Lung (tissue), 12 donors: ENCODE data around the gene PPM1N. TPM values are rescaled to one million over a fixed set of nuclear protein-coding genes. Genes with fewer than 3 reads are reported as not detected.

ENCODE experiments used
- ATAC-seq: fragments of 200-7000 bp; cut with Tn5 transposase; one replicate; pipeline ENCODE4 v1.9.1; 2020; ENCODE audit warnings: moderate number of reproducible peaks; ENCODE audit not compliant: insufficient read depth, low FRiP score
- DNase-seq, 3 donors: peaks; one replicate each; pipeline ENCODE4 v3.0.0-alpha.2; 2013 to 2017
- H3K27ac ChIP-seq, 2 donors: one replicate each; pipeline ENCODE4 v1.5.1; 2013; ENCODE audit warnings: mild to moderate bottlenecking in 2 of 2, moderate library complexity in 2 of 2, control low read depth in 1 of 2, inconsistent platforms in 1 of 2, low read depth in 1 of 2, low read length in 1 of 2
- H3K27me3 ChIP-seq, 3 donors: one replicate each; pipeline ENCODE4 v1.5.1; 2013; ENCODE audit warnings: low read length in 2 of 3; ENCODE audit not compliant: control insufficient read depth in 3 of 3, insufficient read depth in 3 of 3
- H3K36me3 ChIP-seq, 4 donors: one replicate each; pipeline ENCODE4 v1.5.1; 2013; ENCODE audit warnings: low read length in 4 of 4, mild to moderate bottlenecking in 1 of 4, moderate library complexity in 1 of 4; ENCODE audit not compliant: control insufficient read depth in 4 of 4, insufficient read depth in 4 of 4
- H3K4me1 ChIP-seq, 5 donors: one replicate each; pipeline ENCODE4 v1.5.1; 2013; ENCODE audit warnings: low read length in 5 of 5, mild to moderate bottlenecking in 2 of 5, moderate library complexity in 1 of 5; ENCODE audit not compliant: control insufficient read depth in 5 of 5, insufficient read depth in 5 of 5
- H3K4me3 ChIP-seq: one replicate; pipeline ENCODE4 v1.5.1; 2013; ENCODE audit warnings: mild to moderate bottlenecking, control low read depth, moderate library complexity
- H3K9ac ChIP-seq, 2 donors: one replicate each; pipeline ENCODE4 v1.5.1; 2013; ENCODE audit warnings: low read length in 2 of 2, control low read depth in 1 of 2; ENCODE audit not compliant: insufficient read depth in 1 of 2
- H3K9me3 ChIP-seq, 4 donors: one replicate each; pipeline ENCODE4 v1.5.1; 2013; ENCODE audit warnings: low read length in 3 of 4, mild to moderate bottlenecking in 1 of 4, moderate library complexity in 1 of 4; ENCODE audit not compliant: control insufficient read depth in 4 of 4, insufficient read depth in 3 of 4
- WGBS, 2 donors: extraction: QIAGEN DNeasy Blood & Tissue Kit; methylation state at CpG; one replicate each; pipeline ENCODE4 v1.1.7; 2013; 5-methylcytosine and 5-hydroxymethylcytosine counted together
- polyA plus RNA-seq, 2 donors: library from polyadenylated mRNA; stranded (reverse); fragments of 200-250 nt; gene quantifications; one replicate each; pipeline ENCODE4 v1.2.1, GENCODE V29; 2013
- total RNA-seq, 2 donors: library from RNA; depleted of rRNA in 1 of 2; stranded (reverse); fragments of >200 nt in 1 of 2; gene quantifications; one replicate each; pipeline ENCODE4 v1.2.1, GENCODE V29; 2014 to 2021
- TF ChIP-seq, protein P1 (sequence below): IDR thresholded peaks from 2 replicates; pipeline ENCODE4 v1.5.1; 2012; ENCODE audit warnings: mild to moderate bottlenecking; ENCODE audit errors: control extremely low read depth, extremely low read depth
- donor health status: control.
- donor health status: control.
- donor health status: Bipolar disorder and iron deficiency.
- donor health status: healthy.
- donor health status: DM: yes; HTN: yes; CAD: no.

Gene PPM1N
- total and polyA plus RNA-seq, 4 donors: 0.37 to 8.1 (median 1.6) TPM

DNA sequence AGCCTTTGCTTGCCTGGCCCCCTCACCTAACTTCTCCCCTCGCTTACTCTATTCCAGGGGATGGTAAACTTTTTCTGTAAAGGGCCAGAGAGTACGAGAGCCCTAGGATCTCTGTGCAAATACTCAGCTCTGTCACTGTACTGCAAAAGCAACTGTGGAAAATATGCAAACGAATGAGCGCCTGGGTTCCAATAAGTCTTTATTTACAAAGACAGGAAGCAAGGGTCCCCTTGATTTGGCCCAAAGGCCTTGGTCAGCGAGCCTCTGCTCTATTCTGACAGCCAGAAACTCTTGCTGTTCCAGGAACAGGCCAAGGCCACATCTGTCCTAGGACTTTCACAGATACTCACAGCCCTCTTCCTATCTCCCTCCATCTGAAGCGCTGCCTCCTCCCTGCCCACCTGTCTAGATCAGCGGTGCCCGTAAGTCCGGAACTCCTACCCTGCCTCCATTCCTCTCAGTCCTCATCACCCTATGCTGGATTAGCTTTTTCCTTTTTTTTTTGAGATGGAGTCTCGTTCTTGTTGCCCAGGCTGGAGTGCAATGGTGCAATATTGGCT is 49.0 kb downstream of the PPM1N start:
- no peak overlapping the region for H3K9ac ChIP-seq
- TF ChIP-seq, protein P1, sequence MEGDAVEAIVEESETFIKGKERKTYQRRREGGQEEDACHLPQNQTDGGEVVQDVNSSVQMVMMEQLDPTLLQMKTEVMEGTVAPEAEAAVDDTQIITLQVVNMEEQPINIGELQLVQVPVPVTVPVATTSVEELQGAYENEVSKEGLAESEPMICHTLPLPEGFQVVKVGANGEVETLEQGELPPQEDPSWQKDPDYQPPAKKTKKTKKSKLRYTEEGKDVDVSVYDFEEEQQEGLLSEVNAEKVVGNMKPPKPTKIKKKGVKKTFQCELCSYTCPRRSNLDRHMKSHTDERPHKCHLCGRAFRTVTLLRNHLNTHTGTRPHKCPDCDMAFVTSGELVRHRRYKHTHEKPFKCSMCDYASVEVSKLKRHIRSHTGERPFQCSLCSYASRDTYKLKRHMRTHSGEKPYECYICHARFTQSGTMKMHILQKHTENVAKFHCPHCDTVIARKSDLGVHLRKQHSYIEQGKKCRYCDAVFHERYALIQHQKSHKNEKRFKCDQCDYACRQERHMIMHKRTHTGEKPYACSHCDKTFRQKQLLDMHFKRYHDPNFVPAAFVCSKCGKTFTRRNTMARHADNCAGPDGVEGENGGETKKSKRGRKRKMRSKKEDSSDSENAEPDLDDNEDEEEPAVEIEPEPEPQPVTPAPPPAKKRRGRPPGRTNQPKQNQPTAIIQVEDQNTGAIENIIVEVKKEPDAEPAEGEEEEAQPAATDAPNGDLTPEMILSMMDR: no peak
- WGBS, 2 donors: 74 to 85% methylated on average over 10 of the region's 10 CpGs
- no peak overlapping the region for H3K27ac ChIP-seq
- H3K36me3 ChIP-seq: no peaks in the 10 kb centered on the region
- no peaks in the 10 kb centered on the region for H3K9me3 ChIP-seq
- H3K4me3 ChIP-seq: no peak overlapping the region
- no peaks in the 10 kb centered on the region for H3K27me3 ChIP-seq
- no peak for DNase-seq
- no peak for ATAC-seq
- peaks cover 0 to 2% (median 0%) of the 10 kb centered on the region in 5 donors for H3K4me1 ChIP-seq

DNA sequence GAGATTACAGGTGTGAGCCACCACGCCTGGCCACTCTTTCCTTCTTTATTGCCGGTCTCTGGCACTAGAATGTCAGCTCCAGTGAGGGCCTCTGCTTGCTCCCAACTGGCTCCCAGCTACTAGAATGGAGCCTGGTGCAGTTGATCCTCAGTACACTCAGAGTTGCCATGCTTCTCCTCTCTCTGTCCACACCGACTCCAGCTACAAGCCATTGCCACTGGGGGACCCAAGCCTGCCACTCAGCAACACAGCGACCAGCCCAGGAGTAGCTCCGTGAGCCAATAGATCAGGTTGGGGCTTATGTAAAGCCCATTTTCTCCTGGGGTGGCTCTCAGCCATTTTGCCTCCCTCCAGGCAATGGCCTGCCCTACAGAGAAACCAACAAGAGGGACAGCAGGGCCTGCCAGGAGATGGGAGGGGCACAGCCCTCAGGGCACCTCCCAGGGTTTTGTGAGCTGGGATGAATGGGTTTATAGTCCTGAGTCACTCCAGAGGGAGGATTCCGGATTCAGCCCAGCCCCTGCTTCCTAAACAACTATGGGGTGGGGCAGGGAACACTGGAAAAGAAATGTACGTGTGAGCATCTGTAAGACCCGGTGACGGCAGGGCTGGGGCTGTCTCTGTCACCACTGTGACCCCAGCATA is 49.8 kb downstream of the PPM1N start:
- H3K4me1 ChIP-seq: peaks cover 0 to 2% (median 0%) of the 10 kb centered on the region in 5 donors
- H3K4me3 ChIP-seq: no peak overlapping the region
- no peak overlapping the region for H3K27ac ChIP-seq
- ATAC-seq: no peak
- H3K27me3 ChIP-seq: no peaks in the 10 kb centered on the region
- DNase-seq: no peak
- H3K9me3 ChIP-seq: no peaks in the 10 kb centered on the region
- peaks cover 0 to 3% (median under 1%) of the 10 kb centered on the region in 4 donors for H3K36me3 ChIP-seq
- TF ChIP-seq, protein P1: no peak
- H3K9ac ChIP-seq: no peak overlapping the region
- 84 to 92% methylated on average over 9 of the region's 9 CpGs for WGBS, 2 donors

Other genes starting within 250 kb of the PPM1N start
- 10 to 100 TPM; 25.3 to 47.0 TPM for gene MARK4, start 247.2 kb upstream of the PPM1N start, total RNA-seq
- 10 to 100 TPM; 12.6 to 15.9 TPM for gene MARK4, start 247.2 kb upstream of the PPM1N start, polyA plus RNA-seq
- 1 to 10 TPM in 1 of 2 donors, not detected in 1; 1.4 TPM for gene CKM, start 175.6 kb upstream of the PPM1N start, total RNA-seq
- gene CKM, start 175.6 kb upstream of the PPM1N start, polyA plus RNA-seq: under 1 TPM; 0.06 to 0.97 TPM
- gene KLC3, start 157.7 kb upstream of the PPM1N start, total RNA-seq: 1 to 10 TPM; 1.1 to 1.6 TPM
- gene KLC3, start 157.7 kb upstream of the PPM1N start, polyA plus RNA-seq: 1 to 10 TPM in 1 of 2 donors, under 1 TPM in 1; 0.80 to 2.2 TPM
- gene ERCC2, start 127.9 kb upstream of the PPM1N start, total RNA-seq: 10 to 100 TPM; 17.8 to 19.9 TPM
- 10 to 100 TPM; 11.9 to 14.9 TPM for gene ERCC2, start 127.9 kb upstream of the PPM1N start, polyA plus RNA-seq
- 10 to 100 TPM; 14.0 to 37.3 TPM for gene PPP1R13L, start 93.4 kb upstream of the PPM1N start, total RNA-seq
- 10 to 100 TPM; 32.0 to 34.0 TPM for gene PPP1R13L, start 93.4 kb upstream of the PPM1N start, polyA plus RNA-seq
- 1 to 10 TPM; 3.6 to 8.3 TPM for gene POLR1G, start 91.8 kb upstream of the PPM1N start, total RNA-seq
- 1 to 10 TPM; 5.2 to 6.6 TPM for gene POLR1G, start 91.8 kb upstream of the PPM1N start, polyA plus RNA-seq
- gene ERCC1, start 74.5 kb upstream of the PPM1N start, total RNA-seq: 10 to 100 TPM; 72.4 to 82.3 TPM
- gene ERCC1, start 74.5 kb upstream of the PPM1N start, polyA plus RNA-seq: 10 to 100 TPM; 53.2 to 54.0 TPM
- 10 to 100 TPM in 1 of 2 donors, 1 to 10 TPM in 1; 9.9 to 24.2 TPM for gene FOSB, start 30.4 kb upstream of the PPM1N start, total RNA-seq
- 10 to 100 TPM in 1 of 2 donors, 1 to 10 TPM in 1; 7.9 to 22.8 TPM for gene FOSB, start 30.4 kb upstream of the PPM1N start, polyA plus RNA-seq
- 10 to 100 TPM in 1 of 2 donors, 1 to 10 TPM in 1; 5.4 to 10.9 TPM for gene RTN2, start 1.4 kb upstream of the PPM1N start, total RNA-seq
- gene RTN2, start 1.4 kb upstream of the PPM1N start, polyA plus RNA-seq: 10 to 100 TPM in 1 of 2 donors, 1 to 10 TPM in 1; 8.3 to 10.3 TPM
- gene VASP, start 9.0 kb downstream of the PPM1N start, total RNA-seq: 100 to 1,000 TPM in 1 of 2 donors, 10 to 100 TPM in 1; 49.1 to 211 TPM
- gene VASP, start 9.0 kb downstream of the PPM1N start, polyA plus RNA-seq: 100 to 1,000 TPM; 129 to 237 TPM
- gene OPA3, start 86.4 kb downstream of the PPM1N start, total RNA-seq: 10 to 100 TPM in 1 of 2 donors, 1 to 10 TPM in 1; 3.5 to 13.6 TPM
- 1 to 10 TPM; 5.5 to 9.9 TPM for gene OPA3, start 86.4 kb downstream of the PPM1N start, polyA plus RNA-seq
- 10 to 100 TPM in 1 of 2 donors, 1 to 10 TPM in 1; 1.3 to 11.0 TPM for gene GPR4, start 103.8 kb downstream of the PPM1N start, total RNA-seq
- gene GPR4, start 103.8 kb downstream of the PPM1N start, polyA plus RNA-seq: 10 to 100 TPM; 12.6 to 12.8 TPM
- gene EML2, start 141.0 kb downstream of the PPM1N start, total RNA-seq: 10 to 100 TPM; 31.9 to 74.5 TPM
- gene EML2, start 141.0 kb downstream of the PPM1N start, polyA plus RNA-seq: 10 to 100 TPM; 32.5 to 47.7 TPM
- 10 to 100 TPM in 1 of 2 donors, 1 to 10 TPM in 1; 4.7 to 14.9 TPM for gene GIPR, start 169.8 kb downstream of the PPM1N start, total RNA-seq
- gene GIPR, start 169.8 kb downstream of the PPM1N start, polyA plus RNA-seq: 1 to 10 TPM; 2.2 to 6.4 TPM
- 100 to 1,000 TPM; 151 to 319 TPM for gene SNRPD2, start 193.5 kb downstream of the PPM1N start, total RNA-seq
- gene SNRPD2, start 193.5 kb downstream of the PPM1N start, polyA plus RNA-seq: 100 to 1,000 TPM; 354 to 410 TPM
- gene QPCTL, start 194.2 kb downstream of the PPM1N start, total RNA-seq: 10 to 100 TPM in 1 of 2 donors, 1 to 10 TPM in 1; 6.3 to 12.2 TPM
- 10 to 100 TPM in 1 of 2 donors, 1 to 10 TPM in 1; 6.7 to 13.3 TPM for gene QPCTL, start 194.2 kb downstream of the PPM1N start, polyA plus RNA-seq
- gene FBXO46, start 232.5 kb downstream of the PPM1N start, total RNA-seq: 10 to 100 TPM; 11.2 to 19.0 TPM
- 1 to 10 TPM; 7.6 to 8.3 TPM for gene FBXO46, start 232.5 kb downstream of the PPM1N start, polyA plus RNA-seq
- not detected for gene MEIOSIN, start 235.0 kb downstream of the PPM1N start, total RNA-seq
- not detected for gene MEIOSIN, start 235.0 kb downstream of the PPM1N start, polyA plus RNA-seq